Measurements from ENCODE around the gene KPNA3.

- TF ChIP-seq POLR2AphosphoS5 (IDR thresholded peaks at IDR 0.05; ENCODE audit: borderline replicate concordance, low read depth, low read length): no peak
- no peak for TF ChIP-seq EZH2 (IDR thresholded peaks at IDR 0.05)
- no peak for TF ChIP-seq FOXP2 (optimal IDR thresholded peaks at IDR 0.05; ENCODE audit: control extremely low read depth, extremely low read length, insufficient read depth)
Observed at GRCh38 chr13:49733181-49733951, 59.1 kb downstream of the KPNA3 start.
